ENCODE data around the gene PRKN. TPM values are rescaled to one million over a fixed set of nuclear protein-coding genes. Genes with fewer than 3 reads are reported as not detected.

The PRKN gene
- total and polyA plus RNA-seq, 2 donors (not counting 3 experiments of a cell fraction or from before 2014, with no cell fraction given) = 0.06 TPM; not detected in 1

DNA sequence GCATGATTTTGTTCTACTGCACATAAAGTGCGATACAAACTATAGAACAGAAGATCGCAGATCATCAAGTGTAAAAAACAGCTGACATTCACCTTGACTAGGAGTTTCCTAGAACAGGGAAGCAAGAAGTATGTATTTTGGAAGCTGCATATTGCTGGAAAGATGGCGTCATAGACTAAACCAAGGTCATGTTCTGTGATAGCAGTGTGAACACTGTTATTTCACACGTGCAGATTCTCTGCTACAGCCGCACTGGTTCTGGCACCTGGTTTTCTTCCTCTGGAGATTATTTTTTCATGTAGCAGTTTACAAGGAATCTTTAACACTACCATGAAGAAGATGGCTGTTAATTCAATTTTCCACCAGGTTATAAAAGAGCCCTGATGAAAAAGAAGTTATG, 681.2 kb downstream of the PRKN start:
- dilution Hi-C loops (cut with MboI; ENCODE audit: extremely low pct_ligation_motif_present, low sequenced_read_pairs) (no loop called here), intact Hi-C loops (cut with micrococcal nuclease) (no loop called here)
- H3K4me3 ChIP-seq (replicated peaks in 1 of 3; ENCODE audit: insufficient read depth in 1 of 3, low read depth in 1 of 3, low read length in 3 of 3) = no peak overlapping the region
- no peaks in the 10 kb centered on the region for H3K9me3 ChIP-seq (replicated peaks; ENCODE audit: control insufficient read depth, insufficient read depth, low read length)
- DNase-seq (ENCODE audit: low read depth, low spot score) = no peak
- no peaks in the 10 kb centered on the region for H3K79me2 ChIP-seq (ENCODE audit: control insufficient read depth, insufficient read depth, low read length)
- H4K20me1 ChIP-seq (replicated peaks; ENCODE audit: control insufficient read depth, extremely low read depth, insufficient read depth, low read length) = no peaks in the 10 kb centered on the region
- POLR2A ChIA-PET = no interaction called here
- H3K27me3 ChIP-seq (ENCODE audit: control insufficient read depth in 2 of 2, insufficient read depth in 2 of 2, low read length in 2 of 2) = no peaks in the 10 kb centered on the region
- BruUV-seq (replicated peaks) = no TSS peak
- CTCF ChIA-PET = no interaction called here
- TF ChIP-seq FOS (IDR thresholded peaks at IDR 0.05; ENCODE audit: borderline replicate concordance, insufficient read depth, low read length) (no peak), EZH2 (IDR thresholded peaks at IDR 0.05; ENCODE audit: borderline replicate concordance, low read depth, low read length, severe bottlenecking) (no peak), JUN (IDR thresholded peaks at IDR 0.05; ENCODE audit: borderline replicate concordance, insufficient read depth, insufficient read length, low read depth) (no peak), GATA2 (IDR thresholded peaks at IDR 0.05; ENCODE audit: insufficient read depth, insufficient read length, low read depth, low read length) (no peak), POLR2A (IDR thresholded peaks at IDR 0.05; ENCODE audit: low read depth, low read length) (no peak), POLR2AphosphoS5 (IDR thresholded peaks at IDR 0.05; ENCODE audit: insufficient read depth, low read depth, low read length) (no peak), MYC (IDR thresholded peaks at IDR 0.05; ENCODE audit: low read depth, low read length) (no peak)
- TF ChIP-seq, protein P1, sequence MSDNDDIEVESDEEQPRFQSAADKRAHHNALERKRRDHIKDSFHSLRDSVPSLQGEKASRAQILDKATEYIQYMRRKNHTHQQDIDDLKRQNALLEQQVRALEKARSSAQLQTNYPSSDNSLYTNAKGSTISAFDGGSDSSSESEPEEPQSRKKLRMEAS (IDR thresholded peaks at IDR 0.05; ENCODE audit: insufficient read depth, insufficient read length) = no peak
- TF ChIP-seq, protein P2, sequence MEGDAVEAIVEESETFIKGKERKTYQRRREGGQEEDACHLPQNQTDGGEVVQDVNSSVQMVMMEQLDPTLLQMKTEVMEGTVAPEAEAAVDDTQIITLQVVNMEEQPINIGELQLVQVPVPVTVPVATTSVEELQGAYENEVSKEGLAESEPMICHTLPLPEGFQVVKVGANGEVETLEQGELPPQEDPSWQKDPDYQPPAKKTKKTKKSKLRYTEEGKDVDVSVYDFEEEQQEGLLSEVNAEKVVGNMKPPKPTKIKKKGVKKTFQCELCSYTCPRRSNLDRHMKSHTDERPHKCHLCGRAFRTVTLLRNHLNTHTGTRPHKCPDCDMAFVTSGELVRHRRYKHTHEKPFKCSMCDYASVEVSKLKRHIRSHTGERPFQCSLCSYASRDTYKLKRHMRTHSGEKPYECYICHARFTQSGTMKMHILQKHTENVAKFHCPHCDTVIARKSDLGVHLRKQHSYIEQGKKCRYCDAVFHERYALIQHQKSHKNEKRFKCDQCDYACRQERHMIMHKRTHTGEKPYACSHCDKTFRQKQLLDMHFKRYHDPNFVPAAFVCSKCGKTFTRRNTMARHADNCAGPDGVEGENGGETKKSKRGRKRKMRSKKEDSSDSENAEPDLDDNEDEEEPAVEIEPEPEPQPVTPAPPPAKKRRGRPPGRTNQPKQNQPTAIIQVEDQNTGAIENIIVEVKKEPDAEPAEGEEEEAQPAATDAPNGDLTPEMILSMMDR (IDR thresholded peaks at IDR 0.05; ENCODE audit: extremely low read depth in 1 of 2, insufficient read depth in 1 of 2, low read depth in 1 of 2, low read length in 2 of 2) = no peak
- no peak for FAIRE-seq
- H3K4me2 ChIP-seq (ENCODE audit: insufficient read depth, low read length) = no peak overlapping the region
- H3K9ac ChIP-seq (replicated peaks; ENCODE audit: extremely low read depth, insufficient read depth, low read length) = no peak overlapping the region
- no peaks in the 10 kb centered on the region for H3K9me1 ChIP-seq (replicated peaks; ENCODE audit: control insufficient read depth, extremely low read depth, insufficient read depth, low read length)
- H3K4me1 ChIP-seq (ENCODE audit: control insufficient read depth, extremely low read depth, insufficient read depth, low read length) = no peaks in the 10 kb centered on the region
- H2AFZ ChIP-seq (ENCODE audit: low read depth, low read length) = no peak overlapping the region
- no peaks in the 10 kb centered on the region for H3K36me3 ChIP-seq (ENCODE audit: control insufficient read depth in 2 of 2, extremely low read depth in 1 of 2, insufficient read depth in 2 of 2, low read length in 2 of 2)
- no peak overlapping the region for H3K27ac ChIP-seq (ENCODE audit: insufficient read depth, low read depth, low read length)

Measured in endothelial cell of umbilical vein (primary cell).